ENCODE measurements around the gene CDC42BPG.
A peak's percentile ranks its signal among the peaks of the same experiment; 100 is the strongest.

CDC42BPG gene

DNA sequence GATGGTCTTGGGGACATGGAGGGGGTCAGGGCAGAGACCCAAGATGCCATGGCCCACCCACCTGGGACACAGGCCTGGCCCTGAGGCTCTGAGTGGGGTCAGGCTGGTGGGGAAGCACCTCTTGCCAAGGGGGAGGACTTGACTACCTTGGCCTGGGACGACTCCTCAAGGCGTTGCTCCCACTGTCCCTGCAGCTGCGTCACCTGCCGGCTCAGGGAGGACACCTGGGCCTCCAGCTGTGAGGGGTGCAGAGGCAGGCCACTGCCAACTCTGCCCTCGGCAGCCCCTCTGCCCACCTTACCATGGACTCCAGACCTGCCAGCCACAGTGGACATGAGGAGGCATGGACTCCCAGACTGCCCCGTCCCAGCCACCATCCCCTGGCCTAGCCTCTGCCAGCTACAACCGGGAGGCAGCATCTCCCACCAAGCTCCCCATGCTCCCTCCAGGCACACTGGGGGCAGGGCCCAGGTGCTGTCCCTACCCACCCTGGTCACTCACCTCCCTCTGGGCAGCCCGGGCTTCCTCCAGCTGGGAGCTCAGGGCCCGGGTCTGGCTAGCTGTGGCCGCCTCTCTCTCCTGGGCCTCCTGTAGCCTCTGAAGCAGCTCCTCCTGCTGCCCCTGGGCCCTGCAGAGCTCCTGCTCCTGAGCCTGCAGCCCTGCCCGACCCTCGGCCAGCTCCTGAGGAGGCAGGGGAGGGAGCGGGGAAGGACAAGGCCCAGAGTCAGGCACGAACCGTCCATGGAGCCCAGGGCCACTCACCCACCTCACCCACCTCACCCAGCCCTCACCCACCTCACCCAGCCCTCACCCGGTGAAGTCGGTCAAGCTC is 8.6 kb downstream of the CDC42BPG start:
- DNase-seq (ENCODE audit: low read depth), result no peak
- no peak overlapping the region for H3K4me3 ChIP-seq (ENCODE audit: low read length)
- TF ChIP-seq, protein P1, sequence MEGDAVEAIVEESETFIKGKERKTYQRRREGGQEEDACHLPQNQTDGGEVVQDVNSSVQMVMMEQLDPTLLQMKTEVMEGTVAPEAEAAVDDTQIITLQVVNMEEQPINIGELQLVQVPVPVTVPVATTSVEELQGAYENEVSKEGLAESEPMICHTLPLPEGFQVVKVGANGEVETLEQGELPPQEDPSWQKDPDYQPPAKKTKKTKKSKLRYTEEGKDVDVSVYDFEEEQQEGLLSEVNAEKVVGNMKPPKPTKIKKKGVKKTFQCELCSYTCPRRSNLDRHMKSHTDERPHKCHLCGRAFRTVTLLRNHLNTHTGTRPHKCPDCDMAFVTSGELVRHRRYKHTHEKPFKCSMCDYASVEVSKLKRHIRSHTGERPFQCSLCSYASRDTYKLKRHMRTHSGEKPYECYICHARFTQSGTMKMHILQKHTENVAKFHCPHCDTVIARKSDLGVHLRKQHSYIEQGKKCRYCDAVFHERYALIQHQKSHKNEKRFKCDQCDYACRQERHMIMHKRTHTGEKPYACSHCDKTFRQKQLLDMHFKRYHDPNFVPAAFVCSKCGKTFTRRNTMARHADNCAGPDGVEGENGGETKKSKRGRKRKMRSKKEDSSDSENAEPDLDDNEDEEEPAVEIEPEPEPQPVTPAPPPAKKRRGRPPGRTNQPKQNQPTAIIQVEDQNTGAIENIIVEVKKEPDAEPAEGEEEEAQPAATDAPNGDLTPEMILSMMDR (IDR thresholded peaks at IDR 0.05; ENCODE audit: insufficient read depth, low read depth, low read length, missing control alignments), result no peak

DNA sequence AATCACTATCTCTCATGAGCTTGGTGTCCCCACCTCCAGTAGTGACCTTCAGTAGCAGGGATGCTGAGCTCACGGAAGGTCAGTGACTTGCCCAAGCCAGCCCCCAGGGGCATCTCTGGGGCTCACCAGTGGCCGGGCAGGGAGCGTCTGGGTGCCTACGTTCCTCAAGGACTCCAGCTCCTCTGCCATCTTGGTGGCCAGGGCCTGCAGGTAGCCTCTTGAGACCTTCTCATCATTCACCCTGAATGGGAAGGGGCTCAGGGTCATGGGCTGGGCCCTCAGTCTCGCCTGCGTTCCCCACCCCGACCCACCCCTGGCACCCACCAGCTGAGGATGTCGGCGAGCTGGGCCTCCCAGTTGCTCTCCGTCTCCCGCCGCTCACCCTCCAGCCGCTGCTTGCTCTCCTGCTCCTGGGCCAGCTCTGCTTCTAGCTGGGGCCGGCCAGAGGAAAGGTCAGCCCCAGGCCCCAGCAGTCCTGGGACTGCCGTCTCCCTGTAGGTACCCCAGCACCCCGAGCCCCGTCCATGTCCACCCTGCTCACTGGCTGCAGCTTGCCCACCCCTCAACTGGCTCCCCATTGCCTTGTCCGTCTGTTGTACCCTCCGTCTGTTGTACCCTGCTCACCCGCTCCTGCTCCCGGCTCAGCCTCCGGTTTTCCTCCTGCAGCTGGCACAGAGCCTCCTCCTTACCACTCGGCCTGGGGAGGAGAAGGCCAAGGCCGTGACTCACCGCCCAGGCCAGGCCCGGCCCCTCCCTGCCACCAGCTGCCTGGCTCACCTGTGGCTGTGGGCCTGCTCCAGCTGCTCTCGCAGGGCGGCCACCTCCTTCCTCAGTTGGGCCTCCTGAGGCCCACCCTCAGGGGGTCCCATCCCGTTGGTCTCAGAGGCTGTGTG is 9.5 kb downstream of the CDC42BPG start:
- TF ChIP-seq, protein P1 (IDR thresholded peaks at IDR 0.05; ENCODE audit: insufficient read depth, low read depth, low read length, missing control alignments), result no peak
- DNase-seq (ENCODE audit: low read depth), result peak; percentile 90
- no peak overlapping the region for H3K4me3 ChIP-seq (ENCODE audit: low read length)

DNA sequence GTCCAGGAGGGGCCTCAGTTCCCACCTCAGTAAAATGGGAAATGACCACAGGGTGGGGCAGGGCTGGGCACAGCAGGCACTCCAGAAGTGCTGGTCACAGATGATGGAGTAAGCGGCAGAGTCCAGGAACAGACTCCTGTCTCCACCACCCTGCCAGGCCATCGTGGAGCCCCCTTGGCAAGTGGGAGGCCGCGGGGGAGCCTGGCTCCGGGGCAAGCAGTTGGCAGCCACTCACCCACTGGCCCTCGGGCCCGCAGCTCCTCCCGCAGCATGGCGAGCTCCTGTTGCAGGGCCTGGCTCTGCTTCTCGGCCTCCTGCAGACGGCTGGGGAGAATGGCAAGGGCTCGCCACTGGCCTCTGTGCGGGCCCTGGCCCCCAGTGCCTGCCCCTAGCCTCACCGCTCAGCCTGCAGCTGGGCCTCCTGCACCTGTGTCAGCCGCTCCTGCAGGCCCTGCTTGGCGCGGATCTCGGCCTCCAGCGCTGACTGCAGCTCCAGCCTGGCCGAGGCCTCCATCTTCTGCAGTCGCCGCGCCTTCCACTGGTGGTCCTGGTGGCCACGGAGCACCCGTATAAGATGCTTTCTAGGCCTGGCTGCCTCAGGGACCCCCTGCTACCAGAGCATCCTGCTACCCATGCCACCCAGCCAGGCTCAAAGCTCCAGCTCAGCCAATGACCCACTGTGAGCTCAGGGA is 10.3 kb downstream of the CDC42BPG start:
- DNase-seq (ENCODE audit: low read depth), result no peak
- TF ChIP-seq, protein P1 (IDR thresholded peaks at IDR 0.05; ENCODE audit: insufficient read depth, low read depth, low read length, missing control alignments), result no peak
- H3K4me3 ChIP-seq (ENCODE audit: low read length), result no peak overlapping the region

DNA sequence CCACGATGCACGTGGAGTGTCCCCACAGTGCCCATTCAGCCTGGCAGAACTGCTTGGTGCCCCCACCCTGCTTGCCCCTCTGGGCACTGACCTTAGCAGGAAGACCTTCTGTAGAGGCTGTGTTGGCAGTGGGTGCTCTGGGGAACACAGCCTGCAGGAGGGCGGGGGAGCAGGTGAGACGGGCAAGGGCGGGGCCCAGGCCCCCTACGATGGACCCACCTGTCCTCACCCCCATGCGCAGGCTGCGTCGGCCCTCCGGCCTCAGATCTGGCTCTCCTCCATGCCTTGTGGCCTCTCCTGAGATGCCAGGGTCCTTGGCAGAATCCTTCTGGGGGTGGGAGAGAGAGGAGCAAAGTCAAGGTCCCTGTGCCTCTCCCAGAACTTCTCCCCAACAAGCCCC is 10.9 kb downstream of the CDC42BPG start:
- H3K4me3 ChIP-seq (ENCODE audit: low read length), result no peak overlapping the region
- DNase-seq (ENCODE audit: low read depth), result no peak
- TF ChIP-seq, protein P1 (IDR thresholded peaks at IDR 0.05; ENCODE audit: insufficient read depth, low read depth, low read length, missing control alignments), result no peak

DNA sequence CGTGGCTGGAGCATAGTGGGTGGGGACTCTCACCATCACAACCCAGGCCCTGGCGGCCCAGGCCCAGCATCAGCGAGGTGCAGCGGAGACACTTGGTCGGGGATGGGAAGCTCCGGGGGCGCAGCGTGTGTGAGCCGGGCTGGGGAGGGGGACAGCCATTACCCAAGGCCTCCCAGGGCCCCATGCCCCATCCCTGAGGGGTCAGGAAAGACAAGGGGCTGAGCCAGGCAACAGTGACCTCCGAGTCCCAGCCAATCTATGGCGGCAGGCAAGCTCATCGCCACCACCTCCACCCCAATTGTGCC is 11.3 kb downstream of the CDC42BPG start:
- TF ChIP-seq, protein P1 (IDR thresholded peaks at IDR 0.05; ENCODE audit: insufficient read depth, low read depth, low read length, missing control alignments), result no peak
- DNase-seq (ENCODE audit: low read depth), result no peak
- H3K4me3 ChIP-seq (ENCODE audit: low read length), result no peak overlapping the region

DNA sequence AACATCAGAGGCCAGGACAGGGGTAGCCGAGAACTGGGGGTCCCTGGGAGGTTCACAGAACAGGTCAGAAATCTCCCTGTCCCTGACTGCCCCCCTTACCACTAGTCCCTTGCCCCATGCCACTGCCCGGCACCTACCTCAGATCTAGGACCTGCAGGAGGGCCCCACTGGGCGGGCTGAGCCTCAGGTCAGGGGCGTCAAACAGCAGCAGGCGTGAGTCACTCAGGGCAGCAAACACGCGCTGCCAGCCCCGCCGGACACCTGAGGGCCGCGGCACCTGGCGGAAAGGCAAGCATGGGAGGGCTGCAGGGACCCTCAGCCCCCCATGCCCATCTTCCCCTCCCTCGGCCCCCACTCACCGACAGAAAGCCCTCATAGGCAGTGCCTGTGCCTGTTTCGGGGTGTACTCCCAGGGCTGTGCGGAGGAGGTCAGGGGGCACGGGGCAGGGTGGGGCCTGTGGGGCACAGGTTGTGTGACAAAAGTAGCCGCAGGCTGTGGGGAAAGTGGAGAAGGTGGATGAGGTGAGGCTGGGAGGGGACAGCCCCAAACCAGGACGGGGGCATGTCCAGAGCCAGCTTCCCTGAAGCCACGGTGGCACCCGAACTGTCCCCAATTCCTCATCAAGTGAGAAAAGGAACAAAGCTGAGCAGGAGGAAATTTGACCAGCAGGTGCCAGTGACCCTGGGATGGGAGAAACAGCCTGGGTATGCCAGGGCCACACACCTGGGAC is 11.8 kb downstream of the CDC42BPG start:
- DNase-seq (ENCODE audit: low read depth), result no peak
- TF ChIP-seq, protein P1 (IDR thresholded peaks at IDR 0.05; ENCODE audit: insufficient read depth, low read depth, low read length, missing control alignments), result no peak
- H3K4me3 ChIP-seq (ENCODE audit: low read length), result no peak overlapping the region

Data from epithelial cell of esophagus (primary cell).